RCC 7860 (cell line): ENCODE measurements around the gene SAMD7.

Experiments used
- DNase-seq: peaks from one replicate; pipeline ENCODE4 v3.0.0-alpha.2; 2015; ENCODE audit warnings: low spot score
- FAIRE-seq: peaks from 2 replicates; lab custom pipeline; 2012; peaks lifted over from hg19 to GRCh38; lab: Jason Lieb, UNC

Gene SAMD7

DNA sequence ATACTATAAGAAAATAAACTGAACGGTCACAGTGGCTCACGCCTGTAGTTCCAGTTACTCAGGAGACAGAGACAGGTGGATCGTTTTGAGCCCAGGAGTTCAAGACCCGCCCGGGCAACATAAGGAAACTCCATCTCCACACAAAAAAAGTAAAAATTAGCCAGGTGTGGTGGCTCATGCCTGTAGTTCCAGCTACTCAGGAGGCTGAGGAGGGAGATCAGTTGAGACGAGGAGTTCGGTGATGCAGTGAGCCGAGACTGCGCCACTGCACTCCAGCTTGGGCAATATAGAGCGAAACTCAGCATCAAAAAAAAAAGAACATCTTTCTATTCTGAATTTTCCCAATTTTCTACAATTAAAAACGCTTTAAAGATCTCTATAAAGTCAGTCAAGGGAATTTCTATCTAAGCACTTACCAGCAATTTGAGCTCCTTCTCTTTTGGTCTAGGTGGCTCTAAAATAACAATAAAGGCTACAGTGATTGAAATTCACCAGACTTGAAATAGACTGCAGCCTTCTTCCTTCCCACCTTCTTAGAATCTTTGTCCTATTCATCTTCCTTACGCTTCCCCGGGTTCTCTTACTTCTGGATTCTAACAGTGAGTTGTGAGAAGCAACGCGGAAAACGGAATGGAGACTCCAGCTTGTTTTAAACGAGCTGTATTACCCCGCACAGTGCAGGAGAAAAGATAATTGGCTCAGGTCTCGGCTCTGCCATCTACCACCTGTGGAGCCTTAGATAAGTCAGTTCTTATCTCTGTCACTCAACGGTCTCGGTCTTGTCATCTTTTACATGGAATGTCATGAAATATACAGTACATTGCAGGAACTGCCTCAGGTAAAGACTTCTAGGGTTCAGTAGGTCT is 54.4 kb downstream of the SAMD7 start:
- DNase-seq (no peak), FAIRE-seq (no peak)

DNA sequence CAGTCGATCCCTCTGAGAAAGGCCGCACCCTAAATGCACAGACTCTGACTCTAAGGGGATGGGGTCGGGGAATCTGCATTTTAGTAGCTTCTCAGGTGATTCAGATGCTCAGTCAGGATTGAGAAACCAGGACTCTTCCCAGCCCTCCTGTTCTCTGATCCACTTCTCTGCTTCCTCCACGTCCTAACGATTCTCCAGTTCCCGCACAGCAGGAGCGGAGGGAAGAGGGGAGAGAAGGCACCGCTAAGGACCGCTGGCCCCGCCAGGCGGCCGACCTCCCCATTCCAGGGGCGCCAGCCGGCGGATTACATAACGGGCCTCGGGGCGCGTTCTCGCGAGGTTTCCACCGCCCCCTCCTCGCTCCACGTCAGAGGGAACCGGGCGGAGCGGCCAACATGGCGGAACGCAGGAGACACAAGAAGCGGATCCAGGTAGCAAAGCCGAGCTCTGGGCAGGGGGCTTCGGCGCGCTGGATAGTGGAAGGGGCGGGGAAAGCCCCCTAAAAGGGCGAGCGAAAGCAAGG is 55.1 kb downstream of the SAMD7 start, which contains the start of gene SEC62:
Gene SEC62, plus strand, starts transcription at position 380 of the 523 bp plus-strand sequence. Its CDS starts 16 bp downstream, at position 396.
- peak; percentile 70 for DNase-seq
- FAIRE-seq: no peak

DNA sequence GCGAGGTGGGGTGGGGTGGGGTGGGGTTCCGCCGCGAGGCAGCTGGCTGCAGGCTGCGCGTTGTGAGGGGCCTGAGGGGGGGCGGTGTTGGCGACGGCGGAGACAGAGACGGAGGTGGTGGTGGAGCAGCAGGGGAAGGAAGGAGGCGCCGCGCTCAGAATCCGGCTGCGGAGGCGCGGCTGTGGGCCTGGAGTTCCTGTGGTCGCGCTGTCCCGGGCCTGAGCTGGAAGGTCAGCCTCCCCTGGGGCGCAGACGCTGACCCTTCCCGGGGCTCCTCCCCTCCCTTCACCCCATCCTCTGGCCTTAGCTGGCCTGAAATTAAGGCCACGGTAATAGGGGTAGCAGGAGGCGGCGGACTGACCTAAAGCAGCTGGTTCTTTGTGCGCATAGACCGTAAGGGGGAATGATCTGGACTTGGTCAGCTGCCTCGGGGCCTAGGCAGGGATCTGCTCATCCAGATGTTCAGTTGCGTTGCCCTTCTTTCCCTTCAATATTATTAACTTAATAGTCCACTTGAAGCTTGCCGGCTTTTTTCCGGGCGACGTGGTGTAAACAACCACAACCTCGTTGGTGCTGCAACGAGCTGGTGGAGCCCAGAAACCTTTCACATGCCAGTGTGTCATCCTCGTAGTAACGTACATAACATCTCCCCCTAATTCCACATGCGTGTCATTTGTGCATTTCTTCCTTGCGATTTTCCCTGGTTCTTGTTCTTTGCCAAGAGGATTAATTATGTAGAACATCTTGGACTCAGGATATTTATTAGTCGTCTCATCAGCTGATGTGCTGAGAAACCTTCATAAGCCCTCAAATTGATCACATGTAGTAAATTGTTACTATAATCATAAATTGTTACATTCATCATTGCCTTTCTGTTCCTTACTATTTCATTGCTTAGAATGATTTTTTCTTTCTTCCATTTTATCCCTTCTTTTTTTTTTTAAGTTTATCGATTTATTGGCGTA is 55.9 kb downstream of the SAMD7 start:
- DNase-seq (peak; percentile 10), FAIRE-seq (no peak)

DNA sequence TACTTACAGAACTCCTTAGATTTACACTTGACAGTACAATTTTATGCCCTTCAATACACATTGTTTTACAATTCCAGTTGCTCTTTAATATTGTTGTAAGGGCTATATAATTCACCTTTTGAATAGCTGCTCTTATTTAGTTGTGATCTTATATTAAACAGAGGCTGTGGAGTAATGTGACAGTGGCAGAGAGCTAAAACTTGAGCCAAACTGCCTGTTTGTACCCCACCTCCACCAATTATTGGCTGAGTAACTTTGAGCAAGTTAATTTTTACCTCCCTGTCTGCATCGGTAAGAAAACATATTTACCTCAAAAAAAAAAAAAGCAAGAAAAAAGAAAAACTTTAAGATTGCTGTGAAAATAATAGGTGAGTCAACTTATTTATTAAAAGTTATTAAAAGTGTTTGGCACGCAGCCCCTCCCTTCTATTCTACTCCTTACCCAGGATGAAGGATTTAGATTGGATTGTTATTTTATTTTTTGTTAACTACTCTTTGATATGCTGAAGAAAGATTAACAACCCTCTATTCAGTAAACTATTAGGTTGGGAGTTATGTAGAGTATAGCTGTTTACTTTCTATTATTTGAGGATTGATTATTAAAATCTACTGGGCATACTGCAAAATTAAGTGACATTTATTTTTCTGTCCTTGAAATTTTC is 57.0 kb downstream of the SAMD7 start:
- no peak for FAIRE-seq
- no peak for DNase-seq

DNA sequence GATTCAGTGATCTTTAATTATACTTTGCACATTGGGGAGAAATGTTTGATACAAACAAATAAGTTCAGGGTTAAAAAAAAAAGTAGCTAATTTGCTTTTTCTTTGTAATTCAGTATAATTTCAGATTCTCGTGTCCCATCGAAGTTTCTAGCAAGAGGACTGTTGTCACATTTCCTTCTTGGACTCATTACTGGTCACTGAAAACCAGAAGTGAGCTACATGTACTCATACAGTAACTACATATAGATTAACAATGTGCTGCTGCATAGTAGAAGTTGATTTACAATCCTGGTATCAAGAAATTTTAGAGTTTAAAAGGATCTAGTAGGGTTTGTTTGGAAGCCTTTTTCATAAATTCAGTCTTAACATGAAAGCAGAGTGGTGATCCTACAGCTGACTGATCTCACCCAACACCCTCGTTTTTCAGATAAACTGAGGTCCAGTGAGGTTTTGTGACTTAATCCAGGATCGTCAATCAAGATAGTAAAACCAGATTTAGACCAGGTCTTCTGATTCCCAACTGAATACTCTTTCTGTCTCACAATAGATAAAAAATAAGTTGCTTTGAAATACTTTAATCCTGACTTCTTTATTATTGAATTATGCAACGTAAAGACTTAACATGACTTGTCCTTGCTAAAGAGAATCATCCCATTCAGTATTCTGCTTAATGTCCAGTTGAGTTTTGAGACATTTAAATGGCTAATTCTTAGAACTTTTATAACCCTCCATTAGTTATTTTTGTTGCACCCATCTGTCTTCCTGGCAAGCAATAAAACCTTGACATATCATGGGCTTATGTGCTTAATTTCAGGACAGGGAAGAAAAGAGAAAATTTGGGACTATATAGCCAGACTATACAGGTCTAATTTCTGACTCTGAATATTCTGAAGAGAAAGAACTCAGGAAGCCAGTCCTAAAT is 58.1 kb downstream of the SAMD7 start:
- FAIRE-seq (no peak), DNase-seq (no peak)

DNA sequence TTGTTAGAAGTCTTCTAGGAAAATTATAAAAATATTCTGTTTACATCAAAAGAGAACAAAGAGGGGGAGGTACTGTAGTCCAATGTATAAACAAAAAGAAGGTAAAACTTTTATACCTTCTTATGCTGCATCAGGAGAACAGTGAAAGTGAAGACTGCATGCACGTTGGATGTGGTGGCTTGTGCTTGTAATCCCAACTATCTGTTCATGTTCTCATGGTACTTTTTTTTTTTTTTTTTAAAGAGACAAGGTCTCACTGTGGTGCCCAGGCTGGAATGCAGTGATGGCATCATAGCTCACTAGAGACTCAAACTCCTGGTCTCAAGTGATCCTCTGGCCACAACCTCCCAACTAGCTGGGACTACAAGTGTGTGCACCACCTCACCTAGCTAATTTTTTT is 59.5 kb downstream of the SAMD7 start:
- no peak for FAIRE-seq
- no peak for DNase-seq

DNA sequence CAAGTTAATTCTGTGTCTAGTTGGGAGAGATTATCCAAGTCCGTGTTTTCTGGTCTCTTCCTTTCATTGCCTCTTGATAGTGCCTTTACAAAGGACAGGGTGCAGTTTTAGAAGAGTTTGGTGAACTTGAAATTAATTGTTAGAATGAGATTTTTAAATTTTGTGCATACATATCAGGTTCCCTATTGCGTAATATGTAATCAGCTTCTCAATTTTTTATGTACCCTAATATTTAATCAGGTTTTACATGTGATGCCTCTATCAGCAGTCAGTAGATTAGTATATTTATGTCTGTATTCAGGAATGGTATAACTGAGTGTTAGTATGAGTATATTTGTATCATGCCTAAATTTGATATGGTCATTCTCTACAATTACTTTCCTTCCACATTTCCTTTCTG is 60.1 kb downstream of the SAMD7 start:
- no peak for FAIRE-seq
- no peak for DNase-seq

DNA sequence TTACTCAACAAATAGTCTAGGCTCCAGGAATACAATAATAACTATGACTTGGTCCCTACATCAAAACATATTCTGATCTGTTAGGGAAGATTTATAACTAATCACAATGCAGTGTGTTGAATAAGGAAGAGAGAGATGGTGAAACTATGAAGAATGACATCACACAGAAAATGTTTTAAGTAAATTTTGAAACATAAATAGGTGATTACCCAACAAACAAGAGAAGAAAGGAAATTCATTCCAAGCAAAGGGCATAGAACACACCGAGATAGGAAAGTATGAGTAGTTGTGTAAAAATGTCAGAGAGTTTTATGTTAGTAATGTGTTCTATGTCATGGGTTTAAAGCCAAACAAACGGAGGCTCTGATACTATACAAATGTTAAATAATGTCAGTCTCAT is 68.7 kb downstream of the SAMD7 start:
- DNase-seq: no peak
- FAIRE-seq: no peak

DNA sequence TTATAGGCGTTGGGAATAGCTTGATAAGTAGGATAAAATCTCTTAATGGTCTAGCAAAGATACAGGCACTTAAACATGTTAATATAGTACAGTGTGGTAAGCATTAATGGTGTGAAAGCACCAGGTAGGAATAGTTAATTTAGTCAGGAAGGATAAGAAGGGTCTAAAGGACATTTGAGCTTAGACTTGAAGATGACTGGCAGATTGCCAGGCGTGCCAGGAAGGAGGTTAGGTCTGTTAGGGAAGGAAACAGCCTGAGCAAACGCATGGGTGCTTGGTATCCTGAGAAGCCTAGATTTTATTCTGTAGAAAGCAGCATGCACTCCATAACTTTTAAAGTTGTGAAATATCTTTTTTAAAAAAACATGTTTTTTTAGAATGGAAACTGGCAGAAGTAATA is 72.9 kb downstream of the SAMD7 start:
- DNase-seq (no peak), FAIRE-seq (no peak)
